BLaER1 (cell line): ENCODE results near the gene DGKZ.
"Not testable (repeated sequence)": the region's sequence is repeated elsewhere in the genome, so short reads cannot be mapped to it uniquely, and the experiment has no call there.

ENCODE experiments used
- H3K27ac ChIP-seq: shearing (Covaris generic); formaldehyde crosslinking; 2 replicates; pipeline ENCODE4 v1.8.1; 2022
- H3K27me3 ChIP-seq: shearing (Covaris generic); formaldehyde crosslinking; 2 replicates; pipeline ENCODE4 v1.8.1; 2022
- H3K36me3 ChIP-seq: shearing (Covaris generic); formaldehyde crosslinking; 2 replicates; pipeline ENCODE4 v1.8.1; 2022
- H3K4me1 ChIP-seq: shearing (Covaris generic); formaldehyde crosslinking; 2 replicates; pipeline ENCODE4 v1.8.1; 2022
- H3K4me2 ChIP-seq: shearing (Covaris generic); formaldehyde crosslinking; 2 replicates; pipeline ENCODE4 v1.8.1; 2022
- H3K4me3 ChIP-seq: shearing (Covaris generic); formaldehyde crosslinking; 2 replicates; pipeline ENCODE4 v1.8.1; 2022
- H3K9ac ChIP-seq: shearing (Covaris generic); formaldehyde crosslinking; 2 replicates; pipeline ENCODE4 v1.8.1; 2022
- H3K9me3 ChIP-seq: shearing (Covaris generic); formaldehyde crosslinking; 2 replicates; pipeline ENCODE4 v1.8.1; 2022
- H4K20me1 ChIP-seq: shearing (Covaris generic); formaldehyde crosslinking; 2 replicates; pipeline ENCODE4 v1.8.1; 2022
- Cebpa-rat ChIP-seq: shearing (Covaris generic); IDR thresholded peaks from 2 replicates; pipeline ENCODE4 v1.8.1; 2022

Gene DGKZ

DNA sequence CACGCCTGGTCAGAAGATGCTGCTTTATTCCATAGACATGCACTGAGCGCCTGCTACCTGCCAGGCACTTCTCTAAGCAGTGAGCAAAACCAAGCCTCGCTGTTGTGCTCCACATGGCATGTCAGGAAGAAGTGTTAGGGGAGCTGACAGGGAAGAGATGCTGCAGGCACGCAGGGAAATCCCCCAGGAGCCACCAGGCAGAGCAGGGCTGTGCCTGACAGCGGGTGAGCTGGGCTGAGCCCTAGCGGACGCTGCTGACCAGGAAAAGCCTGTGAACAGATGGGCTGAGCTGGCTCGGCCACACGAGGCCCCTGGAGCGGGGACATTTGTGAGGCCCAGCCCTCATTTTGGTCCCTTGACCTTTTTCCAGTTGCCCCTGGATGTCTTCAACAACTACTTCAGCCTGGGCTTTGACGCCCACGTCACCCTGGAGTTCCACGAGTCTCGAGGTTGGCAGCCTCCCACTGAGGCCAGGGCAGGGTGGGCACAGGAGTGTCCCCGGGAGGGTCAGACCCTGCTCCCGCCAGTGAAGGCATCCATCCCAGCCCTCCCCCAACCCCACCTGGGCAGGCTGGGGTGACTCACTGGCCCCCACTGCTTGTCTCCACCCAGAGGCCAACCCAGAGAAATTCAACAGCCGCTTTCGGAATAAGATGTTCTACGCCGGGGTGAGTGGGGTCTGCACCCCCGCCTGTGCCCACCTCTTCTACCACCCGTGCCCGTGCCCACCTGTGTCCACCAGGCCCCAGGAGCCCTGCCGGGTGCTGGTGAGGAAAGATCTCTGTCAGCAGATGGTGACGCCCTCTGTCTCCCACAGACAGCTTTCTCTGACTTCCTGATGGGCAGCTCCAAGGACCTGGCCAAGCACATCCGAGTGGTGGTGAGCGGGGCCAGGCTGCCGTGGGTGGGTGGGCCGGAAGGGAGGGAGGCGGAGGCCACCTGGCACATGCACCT, 26.8 kb downstream of the DGKZ start:
- H3K9ac ChIP-seq = no peak overlapping the region
- H3K4me3 ChIP-seq = no peak overlapping the region
- no peaks in the 10 kb centered on the region for H3K27me3 ChIP-seq
- no peaks in the 10 kb centered on the region for H3K9me3 ChIP-seq
- H3K4me2 ChIP-seq = no peak overlapping the region
- H3K27ac ChIP-seq = no peak overlapping the region
- TF ChIP-seq Cebpa-rat = no peak
- peaks cover 46% of the 10 kb centered on the region; the same call in 1 of the 2 replicates for H4K20me1 ChIP-seq
- H3K36me3 ChIP-seq = peaks cover 99% of the 10 kb centered on the region
- peaks cover 23% of the 10 kb centered on the region for H3K4me1 ChIP-seq

- no peak overlapping the region for H3K4me2 ChIP-seq
- H3K9ac ChIP-seq = no peak overlapping the region
- TF ChIP-seq Cebpa-rat = no peak
- no peaks in the 10 kb centered on the region for H3K9me3 ChIP-seq
- no peak overlapping the region for H3K4me3 ChIP-seq
- H3K4me1 ChIP-seq = peaks cover 23% of the 10 kb centered on the region
- no peak overlapping the region for H3K27ac ChIP-seq
- peaks cover 48% of the 10 kb centered on the region for H4K20me1 ChIP-seq
- H3K27me3 ChIP-seq = no peaks in the 10 kb centered on the region
- H3K36me3 ChIP-seq = peaks cover 91% of the 10 kb centered on the region
Observed at GRCh38 chr11:46374815-46375214, 27.6 kb downstream of the DGKZ start.

GRCh38 chr11:46375392-46376101, 28.3 kb downstream of the DGKZ start:
- Histone ChIP-seq H3K36me3 (peaks cover 84% of the 10 kb centered on the region), H3K4me2 (no peak overlapping the region), H3K9ac (no peak overlapping the region), H3K27ac (no peak overlapping the region), H3K9me3 (no peaks in the 10 kb centered on the region), H3K4me3 (no peak overlapping the region), H3K4me1 (peaks cover 26% of the 10 kb centered on the region), H4K20me1 (peaks cover 46% of the 10 kb centered on the region), H3K27me3 (no peaks in the 10 kb centered on the region)
- no peak for TF ChIP-seq Cebpa-rat

DNA sequence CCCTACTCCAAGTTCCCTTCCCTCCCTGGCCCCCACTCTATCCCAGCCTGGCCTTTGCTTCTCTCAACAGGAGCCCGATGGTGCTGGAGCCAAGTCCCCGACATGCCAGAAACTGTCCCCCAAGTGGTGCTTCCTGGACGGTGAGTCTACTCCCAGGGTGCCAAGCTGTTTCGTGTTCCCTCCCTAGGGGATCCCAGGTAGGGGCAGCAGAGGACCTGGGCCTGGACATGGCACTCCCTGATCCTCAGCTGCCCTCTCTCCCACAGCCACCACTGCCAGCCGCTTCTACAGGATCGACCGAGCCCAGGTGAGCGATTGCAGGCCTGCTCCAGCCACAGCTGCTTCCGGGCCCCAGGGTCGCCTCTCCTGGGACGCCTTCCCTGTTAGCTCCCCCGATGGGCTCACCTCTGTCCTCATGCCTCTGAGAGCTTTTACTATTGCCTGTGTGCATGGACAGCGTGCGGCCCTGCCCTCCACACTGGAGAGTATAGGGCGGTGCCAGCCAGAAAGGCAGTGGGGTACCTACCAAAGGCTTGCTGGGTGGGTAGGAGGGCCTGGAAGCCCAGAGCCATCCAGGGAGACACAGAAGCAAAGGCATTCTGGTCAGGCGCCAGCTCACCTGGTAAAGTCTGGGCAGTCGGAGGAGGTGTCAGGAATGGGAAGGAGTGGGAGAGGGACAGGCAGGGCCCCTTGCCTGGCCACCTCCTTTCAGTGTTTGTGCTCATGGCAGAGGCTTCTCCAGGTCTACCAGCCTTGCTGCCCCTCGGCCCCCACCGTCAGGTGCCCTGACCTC, 29.2 kb downstream of the DGKZ start:
- no peak overlapping the region for H3K4me2 ChIP-seq
- peaks cover 75% of the 10 kb centered on the region for H3K36me3 ChIP-seq
- no peak overlapping the region for H3K9ac ChIP-seq
- H4K20me1 ChIP-seq = peaks cover 46% of the 10 kb centered on the region
- no peak overlapping the region for H3K27ac ChIP-seq
- H3K4me3 ChIP-seq = no peak overlapping the region
- TF ChIP-seq Cebpa-rat = no peak
- H3K4me1 ChIP-seq = peaks cover 26% of the 10 kb centered on the region
- H3K27me3 ChIP-seq = no peaks in the 10 kb centered on the region
- no peaks in the 10 kb centered on the region for H3K9me3 ChIP-seq

DNA sequence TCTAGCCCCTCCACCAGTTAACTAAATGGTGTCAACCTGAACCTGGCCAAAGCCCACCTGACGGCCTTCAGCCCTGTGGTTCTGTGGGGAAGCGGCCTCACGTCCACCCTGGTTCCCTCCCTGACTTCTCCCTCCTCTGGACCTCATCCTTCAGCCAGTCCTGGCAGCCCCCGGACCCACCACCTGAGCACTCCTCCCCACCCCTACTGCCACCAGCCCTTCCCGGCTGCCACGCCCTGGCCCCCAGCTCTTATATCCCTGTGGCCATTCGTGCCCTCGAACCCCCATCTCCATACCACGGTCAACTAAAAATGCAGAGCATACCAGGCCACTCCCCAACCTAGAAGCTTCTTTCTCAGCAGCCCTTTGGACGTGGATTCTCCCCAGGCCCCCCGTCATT, 30.0 kb downstream of the DGKZ start:
- H3K27me3 ChIP-seq = no peaks in the 10 kb centered on the region
- no peak for TF ChIP-seq Cebpa-rat
- peaks cover 66% of the 10 kb centered on the region for H3K36me3 ChIP-seq

DNA sequence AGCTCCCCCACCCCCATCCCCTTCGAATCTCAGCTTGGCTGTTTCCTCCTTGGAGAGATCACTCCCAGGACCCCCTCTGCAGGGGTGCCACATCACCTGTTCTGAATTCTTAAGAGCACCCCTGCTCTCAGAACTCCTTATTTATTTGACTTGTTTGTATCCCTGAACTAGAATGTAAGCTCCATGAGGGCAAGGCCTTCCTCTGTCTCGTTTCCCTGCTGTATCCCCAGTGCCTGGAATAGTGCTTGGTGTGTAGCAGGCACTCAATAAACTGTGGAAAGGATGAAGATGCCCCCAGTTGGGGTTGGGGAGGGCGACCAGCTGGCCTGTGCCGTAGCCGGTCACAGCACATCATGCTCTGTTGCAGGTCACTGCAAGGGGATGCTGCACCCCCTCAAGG, 30.6 kb downstream of the DGKZ start:
- Histone ChIP-seq H3K9ac (no peak overlapping the region), H3K4me1 (peaks cover 34% of the 10 kb centered on the region), H4K20me1 (peaks cover 45% of the 10 kb centered on the region), H3K36me3 (peaks cover 61% of the 10 kb centered on the region), H3K9me3 (no peaks in the 10 kb centered on the region), H3K27ac (no peak overlapping the region), H3K4me2 (no peak overlapping the region), H3K4me3 (no peak overlapping the region), H3K27me3 (no peaks in the 10 kb centered on the region)
- TF ChIP-seq Cebpa-rat = no peak

More for the DNA sequence above, 30.0 kb downstream of the DGKZ start:
- H3K4me2 ChIP-seq = no peak overlapping the region
- H3K9ac ChIP-seq = no peak overlapping the region
- H3K9me3 ChIP-seq = no peaks in the 10 kb centered on the region
- no peak overlapping the region for H3K4me3 ChIP-seq
- peaks cover 28% of the 10 kb centered on the region for H3K4me1 ChIP-seq
- H4K20me1 ChIP-seq = peaks cover 44% of the 10 kb centered on the region
- no peak overlapping the region for H3K27ac ChIP-seq

DNA sequence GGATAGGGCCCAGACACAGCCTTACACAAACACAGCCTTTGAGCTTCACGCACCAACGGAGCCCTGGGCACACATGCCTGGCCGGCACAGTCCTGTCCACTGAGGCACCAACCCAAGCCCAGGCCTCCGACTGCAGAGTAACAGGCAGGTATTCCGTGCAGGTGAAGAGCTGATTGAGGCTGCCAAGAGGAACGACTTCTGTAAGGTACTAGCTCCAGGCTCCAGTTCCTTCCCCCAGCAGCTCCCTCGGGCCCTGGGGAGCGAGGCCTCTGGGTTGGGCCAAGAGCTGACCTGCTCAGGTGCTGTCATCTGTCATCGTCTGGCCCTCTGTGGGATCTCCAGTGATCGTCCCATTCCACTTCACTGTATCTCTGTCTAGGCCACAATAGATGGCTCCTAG, 31.0 kb downstream of the DGKZ start:
- Histone ChIP-seq H3K9ac (no peak overlapping the region), H3K4me3 (no peak overlapping the region), H3K36me3 (peaks cover 61% of the 10 kb centered on the region), H3K27ac (no peak overlapping the region), H3K9me3 (no peaks in the 10 kb centered on the region), H3K27me3 (no peaks in the 10 kb centered on the region), H3K4me2 (peak overlapping the region; percentile 95), H3K4me1 (peaks cover 38% of the 10 kb centered on the region), H4K20me1 (peaks cover 50% of the 10 kb centered on the region)
- no peak for TF ChIP-seq Cebpa-rat

- H3K36me3 ChIP-seq = peaks cover 61% of the 10 kb centered on the region
- H3K27ac ChIP-seq = peak overlapping the region; percentile 90
- H3K9me3 ChIP-seq = no peaks in the 10 kb centered on the region
- peaks cover 40% of the 10 kb centered on the region for H3K4me1 ChIP-seq
- peak overlapping the region; percentile 11; the same call in 1 of the 2 replicates for H3K4me3 ChIP-seq
- H3K4me2 ChIP-seq = peak overlapping the region; percentile 95
- H4K20me1 ChIP-seq = peaks cover 53% of the 10 kb centered on the region
- TF ChIP-seq Cebpa-rat = no peak
- H3K27me3 ChIP-seq = no peaks in the 10 kb centered on the region
- H3K9ac ChIP-seq = no peak overlapping the region; the same call in 1 of the 2 replicates
Observed at GRCh38 chr11:46378811-46379481, 31.7 kb downstream of the DGKZ start.

DNA sequence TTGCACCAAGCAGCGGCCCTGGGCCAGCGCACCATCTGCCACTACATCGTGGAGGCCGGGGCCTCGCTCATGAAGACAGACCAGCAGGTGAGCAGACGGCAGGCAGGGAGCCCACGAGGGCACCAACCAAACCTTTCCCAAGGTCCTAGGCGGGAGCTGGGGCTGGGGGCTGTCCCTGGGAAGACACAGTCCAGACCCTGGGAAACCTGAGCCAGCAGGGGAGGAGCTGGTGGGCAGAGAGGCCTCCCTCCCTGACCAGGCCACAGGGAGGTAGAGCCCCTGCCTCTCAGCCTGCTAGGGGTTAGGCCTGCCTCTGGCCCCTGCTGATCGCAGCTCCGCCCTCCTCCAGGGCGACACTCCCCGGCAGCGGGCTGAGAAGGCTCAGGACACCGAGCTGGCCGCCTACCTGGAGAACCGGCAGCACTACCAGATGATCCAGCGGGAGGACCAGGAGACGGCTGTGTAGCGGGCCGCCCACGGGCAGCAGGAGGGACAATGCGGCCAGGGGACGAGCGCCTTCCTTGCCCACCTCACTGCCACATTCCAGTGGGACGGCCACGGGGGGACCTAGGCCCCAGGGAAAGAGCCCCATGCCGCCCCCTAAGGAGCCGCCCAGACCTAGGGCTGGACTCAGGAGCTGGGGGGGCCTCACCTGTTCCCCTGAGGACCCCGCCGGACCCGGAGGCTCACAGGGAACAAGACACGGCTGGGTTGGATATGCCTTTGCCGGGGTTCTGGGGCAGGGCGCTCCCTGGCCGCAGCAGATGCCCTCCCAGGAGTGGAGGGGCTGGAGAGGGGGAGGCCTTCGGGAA, 32.4 kb downstream of the DGKZ start:
- Histone ChIP-seq H3K9ac (peak overlapping the region; percentile 90; the same call in 1 of the 2 replicates), H3K4me3 (peak overlapping the region; percentile 73)

More for the DNA sequence above, 32.4 kb downstream of the DGKZ start:
- not testable (repeated sequence) for H3K9me3 ChIP-seq, H3K27me3 ChIP-seq
- Histone ChIP-seq H4K20me1 (peaks cover 55% of the 10 kb centered on the region), H3K4me1 (peaks cover 40% of the 10 kb centered on the region), H3K27ac (peak overlapping the region; percentile 90), H3K4me2 (peak overlapping the region; percentile 95), H3K36me3 (peaks cover 57% of the 10 kb centered on the region)
